Heart left ventricle (tissue), 13 donors: Measurements from ENCODE around the gene DNER.

ENCODE experiments used
- POLR2A ChIP-seq, 2 donors: fragments of 450-650 bp; IDR thresholded peaks; one replicate each; pipeline ENCODE4 v1.6.1; 2017; ENCODE audit warnings: antibody characterized with exemption in 2 of 2, mild to moderate bottlenecking in 2 of 2, moderate library complexity in 2 of 2
- TF ChIP-seq, protein P1 (sequence below), 12 donors: fragments of 200-600 bp; sonication (generic) in 4 of 12; IDR thresholded peaks; one replicate each; pipeline versions ENCODE4 v1.5.0 to v1.8.0; 2018 to 2022; ENCODE audit warnings: antibody characterized with exemption in 12 of 12, mild to moderate bottlenecking in 5 of 12
- donor health status: ischemic (EF 13 %, LVEDD 7.1; RV severe dilation, severe dysfunction).
- donor health status: DM: no; HTN: yes; CAD: no.
- donor health status: DM: no; HTN: no; CAD: no.
- donor health status: ischemic (EF 25% LVEDD 6.9; RV normal size, moderate dysfunction).
- donor health status: ischemic (EF 25% LVEDD 5.7; RV mildly dilated, moderate dysfunction).
- donor health status: ischemic (EF 35%, LVEDD 5.7; RV mildly dilated, moderate dysfunction).
- donor health status: nonischemic (EF 11% LVEDD 7.7; RV severe dilation, severe dysfunction).
- donor health status: DM: yes; HTN: yes; CAD: no.
- donor health status: PGD.
- donor health status: ischemic (EF 29% LVEDD 5.4; RV normal size, mild dysfunction).
- donor health status: nonischemic (EF 23%, LVEDD 6.1; RV moderate dilation, normal function).

DNA sequence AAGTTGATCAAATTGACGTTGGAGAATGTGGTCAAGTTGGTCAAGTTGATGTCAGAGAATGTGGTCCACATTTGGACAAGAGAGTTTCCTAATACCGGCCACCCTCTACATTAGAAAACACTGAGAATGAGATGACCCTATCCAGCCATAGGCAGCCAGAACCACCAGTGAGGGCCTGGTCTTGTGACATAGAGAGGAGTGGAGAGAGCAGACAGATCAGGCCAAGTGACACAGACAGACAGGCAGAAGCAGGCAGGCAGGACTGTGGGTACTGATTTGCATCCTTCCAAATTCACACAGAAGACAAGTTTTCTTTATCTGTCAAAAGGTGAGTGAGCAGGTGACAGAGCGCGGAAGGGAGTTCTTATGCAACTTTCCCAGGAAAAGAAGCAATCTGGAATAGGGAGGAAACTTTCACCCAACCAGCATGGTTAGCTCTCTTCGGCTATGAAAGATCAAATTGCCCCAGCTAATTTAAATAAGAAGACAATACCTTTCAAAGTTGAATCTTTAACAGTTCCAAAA lies 334.2 kb downstream of the DNER start:
- TF ChIP-seq POLR2A (IDR thresholded peaks at IDR 0.05): no peak
- TF ChIP-seq, protein P1, sequence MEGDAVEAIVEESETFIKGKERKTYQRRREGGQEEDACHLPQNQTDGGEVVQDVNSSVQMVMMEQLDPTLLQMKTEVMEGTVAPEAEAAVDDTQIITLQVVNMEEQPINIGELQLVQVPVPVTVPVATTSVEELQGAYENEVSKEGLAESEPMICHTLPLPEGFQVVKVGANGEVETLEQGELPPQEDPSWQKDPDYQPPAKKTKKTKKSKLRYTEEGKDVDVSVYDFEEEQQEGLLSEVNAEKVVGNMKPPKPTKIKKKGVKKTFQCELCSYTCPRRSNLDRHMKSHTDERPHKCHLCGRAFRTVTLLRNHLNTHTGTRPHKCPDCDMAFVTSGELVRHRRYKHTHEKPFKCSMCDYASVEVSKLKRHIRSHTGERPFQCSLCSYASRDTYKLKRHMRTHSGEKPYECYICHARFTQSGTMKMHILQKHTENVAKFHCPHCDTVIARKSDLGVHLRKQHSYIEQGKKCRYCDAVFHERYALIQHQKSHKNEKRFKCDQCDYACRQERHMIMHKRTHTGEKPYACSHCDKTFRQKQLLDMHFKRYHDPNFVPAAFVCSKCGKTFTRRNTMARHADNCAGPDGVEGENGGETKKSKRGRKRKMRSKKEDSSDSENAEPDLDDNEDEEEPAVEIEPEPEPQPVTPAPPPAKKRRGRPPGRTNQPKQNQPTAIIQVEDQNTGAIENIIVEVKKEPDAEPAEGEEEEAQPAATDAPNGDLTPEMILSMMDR (IDR thresholded peaks at IDR 0.05): no peak
